Breast epithelium (tissue), 4 donors: Measurements from ENCODE around the gene TTC28. TPM values are rescaled to one million over a fixed set of nuclear protein-coding genes. Genes with fewer than 3 reads are reported as not detected.

ENCODE experiments used
- DNase-seq, 2 donors: peaks; one replicate each; pipeline ENCODE4 v3.0.0-alpha.2; 2019; ENCODE audit warnings: low spot score in 2 of 2
- H3K27ac ChIP-seq, 2 donors: fragments of 200-600 bp; sonication (generic) in 1 of 2; one replicate each; pipeline ENCODE4 v1.5.1; 2016 to 2019; ENCODE audit warnings: mild to moderate bottlenecking in 1 of 2
- H3K27me3 ChIP-seq, 2 donors: fragments of 200-600 bp; sonication (generic) in 1 of 2; one replicate each; pipeline versions ENCODE4 v1.5.1 to v1.6.0; 2017 to 2019; ENCODE audit warnings: control low read depth in 1 of 2, mild to moderate bottlenecking in 1 of 2
- H3K36me3 ChIP-seq: fragments of 200-600 bp; one replicate; pipeline ENCODE4 v1.5.1; 2019
- H3K4me1 ChIP-seq, 2 donors: fragments of 200-600 bp; sonication (generic); one replicate each; pipeline ENCODE4 v1.5.1; 2016 to 2019; ENCODE audit warnings: control low read depth in 1 of 2
- H3K4me3 ChIP-seq, 3 donors: fragments of 200-600 bp; sonication (generic); 1 replicate in 2 of 3; 2 replicates in 1 of 3; pipeline ENCODE4 v1.5.1; 2016 to 2019; ENCODE audit warnings: mild to moderate bottlenecking in 3 of 3, moderate library complexity in 2 of 3
- H3K9me3 ChIP-seq, 2 donors: fragments of 200-600 bp; sonication (generic) in 1 of 2; one replicate each; pipeline ENCODE4 v1.5.1; 2016 to 2019; ENCODE audit warnings: control low read depth in 1 of 2
- POLR2A ChIP-seq: fragments of 450-650 bp; IDR thresholded peaks from one replicate; pipeline ENCODE4 v1.6.1; 2016; ENCODE audit warnings: antibody characterized with exemption, mild to moderate bottlenecking, moderate library complexity
- POLR2AphosphoS5 ChIP-seq, 3 donors: sonication (generic); formaldehyde crosslinking; IDR thresholded peaks; one replicate each; pipeline ENCODE4 v1.6.1; 2017; ENCODE audit warnings: antibody characterized with exemption in 3 of 3
- intact Hi-C: fragments of 100-400 bp; cut with DNase I; formaldehyde crosslinking; loops from one replicate; pipeline ENCODE4 v1.15.1; 2023; ENCODE audit warnings: low total_unique reads
- total RNA-seq, 3 donors: library from RNA; depleted of rRNA; stranded (reverse); fragments of >200 nt; gene quantifications; one replicate each; pipeline ENCODE4 v1.1.0, GENCODE V29; 2016
- TF ChIP-seq, protein P1 (sequence below), 3 donors: fragments of 450-650 bp; IDR thresholded peaks; one replicate each; pipeline ENCODE4 v1.5.1; 2016 to 2017; ENCODE audit warnings: antibody characterized with exemption in 3 of 3, mild to moderate bottlenecking in 3 of 3, moderate library complexity in 3 of 3

Gene TTC28
- total RNA-seq, 3 donors from 2014 or later: 33.5 to 43.3 (median 40.2) TPM

DNA sequence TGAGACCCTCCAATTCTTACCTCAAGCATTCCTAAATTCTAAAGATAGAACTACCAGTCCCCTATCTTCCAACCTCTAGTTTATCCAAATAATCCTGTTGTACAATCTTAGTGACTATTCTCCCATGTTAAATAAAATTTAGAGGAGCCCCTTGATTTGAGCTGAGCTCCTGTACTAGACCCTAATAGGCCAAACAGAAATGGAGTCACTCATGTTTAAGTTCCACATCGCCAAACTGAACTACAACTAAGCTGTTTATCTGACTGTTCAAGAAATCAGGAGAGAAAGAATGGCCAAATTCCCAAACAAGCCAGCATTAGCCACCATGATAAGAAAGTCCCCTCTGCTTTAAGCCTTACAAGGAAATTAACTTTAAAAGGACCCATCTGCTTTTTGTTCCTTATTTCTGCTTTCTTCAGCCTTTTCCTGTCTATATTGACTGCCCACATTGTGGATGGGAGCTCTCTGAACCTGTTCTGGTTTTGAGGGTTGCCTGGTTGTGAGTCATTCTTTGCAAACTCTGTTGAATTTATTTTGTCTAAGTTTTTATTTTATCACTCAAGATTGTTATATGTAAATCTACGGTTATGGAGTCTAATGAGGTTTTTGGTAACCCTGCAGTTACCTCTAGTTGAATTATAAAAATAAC is 90.4 kb downstream of the TTC28 start:
- TF ChIP-seq POLR2A: no peak
- TF ChIP-seq, protein P1, sequence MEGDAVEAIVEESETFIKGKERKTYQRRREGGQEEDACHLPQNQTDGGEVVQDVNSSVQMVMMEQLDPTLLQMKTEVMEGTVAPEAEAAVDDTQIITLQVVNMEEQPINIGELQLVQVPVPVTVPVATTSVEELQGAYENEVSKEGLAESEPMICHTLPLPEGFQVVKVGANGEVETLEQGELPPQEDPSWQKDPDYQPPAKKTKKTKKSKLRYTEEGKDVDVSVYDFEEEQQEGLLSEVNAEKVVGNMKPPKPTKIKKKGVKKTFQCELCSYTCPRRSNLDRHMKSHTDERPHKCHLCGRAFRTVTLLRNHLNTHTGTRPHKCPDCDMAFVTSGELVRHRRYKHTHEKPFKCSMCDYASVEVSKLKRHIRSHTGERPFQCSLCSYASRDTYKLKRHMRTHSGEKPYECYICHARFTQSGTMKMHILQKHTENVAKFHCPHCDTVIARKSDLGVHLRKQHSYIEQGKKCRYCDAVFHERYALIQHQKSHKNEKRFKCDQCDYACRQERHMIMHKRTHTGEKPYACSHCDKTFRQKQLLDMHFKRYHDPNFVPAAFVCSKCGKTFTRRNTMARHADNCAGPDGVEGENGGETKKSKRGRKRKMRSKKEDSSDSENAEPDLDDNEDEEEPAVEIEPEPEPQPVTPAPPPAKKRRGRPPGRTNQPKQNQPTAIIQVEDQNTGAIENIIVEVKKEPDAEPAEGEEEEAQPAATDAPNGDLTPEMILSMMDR (IDR thresholded peaks at IDR 0.05): no peak
- TF ChIP-seq POLR2AphosphoS5 (IDR thresholded peaks at IDR 0.05): no peak
- Histone ChIP-seq H3K27ac (no peak overlapping the region), H3K4me1 (no peaks in the 10 kb centered on the region), H3K27me3 (no peaks in the 10 kb centered on the region), H3K4me3 (no peak overlapping the region), H3K36me3 (no peaks in the 10 kb centered on the region), H3K9me3 (no peaks in the 10 kb centered on the region)
- DNase-seq: no peak
- intact Hi-C loops: no loop called here

DNA sequence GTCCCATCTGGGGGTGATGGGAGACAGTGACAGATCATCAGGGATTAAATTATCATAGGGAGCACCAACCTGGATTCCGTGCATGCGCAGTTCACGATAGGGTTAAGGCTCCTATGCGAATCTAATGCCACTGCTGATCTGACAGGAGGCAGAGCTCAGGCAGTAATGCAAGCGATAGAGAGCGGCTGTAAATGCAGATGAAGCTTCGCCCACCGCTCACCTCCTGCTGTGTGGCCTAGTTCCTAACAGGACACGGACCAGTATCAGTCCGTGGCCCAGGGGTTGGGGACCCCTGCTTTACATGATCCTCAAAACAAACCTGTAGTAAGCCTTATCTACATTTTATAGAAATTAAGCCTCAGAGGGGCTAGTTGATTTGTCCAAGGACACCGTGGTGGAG is 94.3 kb downstream of the TTC28 start:
- Histone ChIP-seq H3K4me3 (no peak overlapping the region), H3K27me3 (no peaks in the 10 kb centered on the region), H3K27ac (no peak overlapping the region), H3K36me3 (no peaks in the 10 kb centered on the region), H3K9me3 (no peaks in the 10 kb centered on the region), H3K4me1 (no peaks in the 10 kb centered on the region)
- TF ChIP-seq POLR2AphosphoS5 (IDR thresholded peaks at IDR 0.05) (no peak), POLR2A (no peak)
- TF ChIP-seq, protein P1 (IDR thresholded peaks at IDR 0.05): no peak
- no peak for DNase-seq
- intact Hi-C loops: no loop called here

DNA sequence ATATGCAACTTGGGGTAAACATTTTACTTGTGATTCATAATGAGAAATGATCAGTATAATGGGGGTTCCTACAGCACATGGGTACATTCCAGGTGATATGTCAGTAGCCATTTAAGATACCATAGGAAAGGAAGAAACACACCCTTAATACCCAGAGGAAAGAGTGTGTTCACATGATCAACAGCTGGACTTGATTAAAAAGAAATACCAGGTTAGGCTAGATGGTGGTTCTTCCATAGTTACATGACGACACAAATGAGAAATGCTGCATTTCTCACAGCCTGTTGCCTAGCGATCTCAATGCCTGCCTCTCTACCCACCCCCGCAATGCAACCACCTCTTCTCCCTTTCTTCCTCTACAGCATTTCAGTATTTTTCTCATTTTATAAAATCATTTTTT is 96.8 kb downstream of the TTC28 start:
- Histone ChIP-seq H3K4me3 (no peak overlapping the region), H3K27me3 (no peaks in the 10 kb centered on the region), H3K36me3 (no peaks in the 10 kb centered on the region), H3K27ac (no peak overlapping the region), H3K9me3 (no peaks in the 10 kb centered on the region), H3K4me1 (no peaks in the 10 kb centered on the region)
- intact Hi-C loops: no loop called here
- TF ChIP-seq POLR2AphosphoS5 (IDR thresholded peaks at IDR 0.05) (no peak), POLR2A (no peak)
- TF ChIP-seq, protein P1 (IDR thresholded peaks at IDR 0.05): no peak
- no peak for DNase-seq

DNA sequence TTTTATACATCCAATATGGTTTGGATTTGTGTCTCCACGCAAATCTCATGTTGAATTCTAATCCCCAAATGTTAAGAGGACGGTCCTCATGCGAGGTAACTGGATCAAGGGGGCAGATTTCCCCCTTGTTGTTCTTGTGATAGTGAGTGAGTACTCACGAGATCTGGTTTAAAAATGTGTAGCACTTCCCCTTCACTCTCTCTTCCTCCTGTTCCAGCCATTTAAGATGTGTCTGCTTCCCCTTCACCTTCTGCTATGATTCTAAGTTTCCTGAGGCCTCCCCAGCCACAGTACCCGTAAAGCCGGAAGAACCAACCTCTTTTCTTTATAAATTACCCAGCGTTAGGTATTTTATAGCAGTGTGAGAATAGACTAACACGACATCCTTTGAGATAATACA is 98.6 kb downstream of the TTC28 start:
- H3K4me1 ChIP-seq: no peaks in the 10 kb centered on the region
- no peak for TF ChIP-seq POLR2A
- TF ChIP-seq, protein P1 (IDR thresholded peaks at IDR 0.05): no peak
- TF ChIP-seq POLR2AphosphoS5 (IDR thresholded peaks at IDR 0.05): no peak
- intact Hi-C loops: no loop called here
- H3K4me3 ChIP-seq: no peak overlapping the region
- H3K27ac ChIP-seq: no peak overlapping the region
- no peaks in the 10 kb centered on the region for H3K9me3 ChIP-seq
- H3K27me3 ChIP-seq: no peaks in the 10 kb centered on the region
- DNase-seq: no peak
- H3K36me3 ChIP-seq: no peaks in the 10 kb centered on the region

DNA sequence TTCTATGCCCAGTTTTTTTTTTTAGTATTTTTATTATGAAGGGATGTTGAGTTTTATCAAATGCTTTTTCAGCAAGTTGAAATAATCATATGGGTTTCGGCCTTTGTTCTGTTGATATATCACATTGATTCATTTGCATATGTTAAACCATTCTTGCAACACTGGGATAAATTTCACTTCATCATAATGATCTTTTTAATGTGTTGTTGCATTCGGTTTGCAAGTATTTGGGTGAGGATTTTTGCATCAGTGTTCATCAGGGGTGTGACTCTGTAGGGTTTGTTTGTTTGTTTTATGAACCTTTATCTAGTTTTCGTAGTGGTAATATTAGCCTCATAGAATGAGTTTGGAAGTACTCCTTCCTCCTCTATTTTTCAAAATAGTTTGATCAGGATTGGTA is 103.5 kb downstream of the TTC28 start:
- no peaks in the 10 kb centered on the region for H3K36me3 ChIP-seq
- TF ChIP-seq POLR2A (no peak), POLR2AphosphoS5 (IDR thresholded peaks at IDR 0.05) (no peak)
- TF ChIP-seq, protein P1 (IDR thresholded peaks at IDR 0.05): no peak
- DNase-seq: no peak
- no peak overlapping the region for H3K4me3 ChIP-seq
- H3K4me1 ChIP-seq: no peaks in the 10 kb centered on the region
- H3K9me3 ChIP-seq: no peaks in the 10 kb centered on the region
- intact Hi-C loops: no loop called here
- no peak overlapping the region for H3K27ac ChIP-seq
- H3K27me3 ChIP-seq: no peaks in the 10 kb centered on the region
